Measurements from ENCODE around the gene SMPD1.

GRCh38 chr11:6414874-6415328, 24.6 kb downstream of the SMPD1 start:
- TF ChIP-seq EZH2 (IDR thresholded peaks at IDR 0.05; ENCODE audit: borderline replicate concordance, insufficient read depth, low read depth, low read length, poor library complexity, severe bottlenecking) (no peak), CTCF (IDR thresholded peaks at IDR 0.05) (no peak)

Data from B cell (primary cell).